Endothelial cell of umbilical vein (primary cell): ENCODE measurements around the gene R3HDM2. TPM values are rescaled to one million over a fixed set of nuclear protein-coding genes. Genes with fewer than 3 reads are reported as not detected.

Experiments used
- BruUV-seq: library from RNA; stranded (reverse); fragments of 400-500 nt; replicated peaks from 2 replicates; lab custom pipeline; 2021; lab: Mats Ljungman, UMichigan
- CTCF ChIA-PET: fragments of 300-600, 350-600 bp; sonication (Branson Sonifier 250); formaldehyde crosslinking; loops from one replicate; lab custom pipeline; 2021; ENCODE audit warnings: antibody characterized with exemption, inconsistent platforms; lab: Charles Lee
- POLR2A ChIA-PET: fragments of 300-600, 350-600 bp; sonication (Branson Sonifier 250); formaldehyde crosslinking; loops from one replicate; lab custom pipeline; 2021; ENCODE audit warnings: antibody characterized with exemption, inconsistent platforms; lab: Charles Lee
- DNase-seq: peaks from one replicate; pipeline ENCODE4 v3.0.0-alpha.2; 2011; ENCODE audit warnings: low read depth, low spot score
- FAIRE-seq: peaks from 2 replicates; lab custom pipeline; 2011; peaks lifted over from hg19 to GRCh38; lab: Jason Lieb, UNC
- H2AFZ ChIP-seq: 2 replicates; pipeline ENCODE4 v1.6.0; 2012; ENCODE audit warnings: low read depth, low read length, control low read depth, inconsistent platforms
- H3K27ac ChIP-seq: 2 replicates; pipeline ENCODE4 v1.5.1; 2011; ENCODE audit warnings: low read depth, mild to moderate bottlenecking, control low read depth, low read length, moderate library complexity; ENCODE audit not compliant: insufficient read depth
- H3K27me3 ChIP-seq, 2 experiments: 2 replicates each; pipeline versions ENCODE4 v1.6.0 to v1.6.1; 2011; ENCODE audit warnings: low read length in 2 of 2, mixed read lengths in 1 of 2; ENCODE audit not compliant: control insufficient read depth in 2 of 2, insufficient read depth in 2 of 2
- H3K36me3 ChIP-seq, 2 experiments: 2 replicates in 1 of 2; 3 replicates in 1 of 2; pipeline ENCODE4 v1.5.1; 2011; ENCODE audit warnings: low read length in 2 of 2, mild to moderate bottlenecking in 1 of 2, moderate library complexity in 1 of 2; ENCODE audit not compliant: control insufficient read depth in 2 of 2, insufficient read depth in 2 of 2; ENCODE audit errors: extremely low read depth in 1 of 2
- H3K4me1 ChIP-seq: 3 replicates; pipeline ENCODE4 v1.5.1; 2011; ENCODE audit warnings: mild to moderate bottlenecking, low read length; ENCODE audit not compliant: control insufficient read depth, insufficient read depth; ENCODE audit errors: extremely low read depth
- H3K4me2 ChIP-seq: 2 replicates; pipeline ENCODE4 v1.6.1; 2011; ENCODE audit warnings: low read length, control low read depth, mixed read lengths; ENCODE audit not compliant: insufficient read depth
- H3K4me3 ChIP-seq, 3 experiments: fragments of 200-600 bp in 1 of 3; sonication (generic), shearing (Covaris generic) in 1 of 3; replicated peaks in 1 of 3; 2 replicates each; pipeline ENCODE4 v1.5.1; 2011 to 2016; ENCODE audit warnings: control low read depth in 3 of 3, low read length in 3 of 3, mild to moderate bottlenecking in 2 of 3, inconsistent platforms in 1 of 3, low read depth in 1 of 3, moderate library complexity in 1 of 3; ENCODE audit not compliant: insufficient read depth in 1 of 3
- H3K79me2 ChIP-seq: 2 replicates; pipeline ENCODE4 v1.6.0; 2012; ENCODE audit warnings: low read length, inconsistent platforms; ENCODE audit not compliant: control insufficient read depth, insufficient read depth
- H3K9ac ChIP-seq: replicated peaks from 2 replicates; pipeline ENCODE3; 2011; ENCODE audit warnings: low read length, control low read depth; ENCODE audit not compliant: insufficient read depth; ENCODE audit errors: extremely low read depth
- H3K9me1 ChIP-seq: replicated peaks from 3 replicates; pipeline ENCODE4 v1.6.0; 2011; ENCODE audit warnings: mild to moderate bottlenecking, low read length; ENCODE audit not compliant: control insufficient read depth, insufficient read depth; ENCODE audit errors: extremely low read depth
- H3K9me3 ChIP-seq: replicated peaks from 2 replicates; pipeline ENCODE4 v1.5.1; 2012; ENCODE audit warnings: low read length, inconsistent platforms; ENCODE audit not compliant: control insufficient read depth, insufficient read depth
- H4K20me1 ChIP-seq: replicated peaks from 2 replicates; pipeline ENCODE3; 2011; ENCODE audit warnings: mild to moderate bottlenecking, low read length; ENCODE audit not compliant: control insufficient read depth, insufficient read depth; ENCODE audit errors: extremely low read depth
- EZH2 ChIP-seq: IDR thresholded peaks from 2 replicates; pipeline ENCODE4 v1.6.1; 2012; ENCODE audit warnings: borderline replicate concordance, low read depth, mild to moderate bottlenecking, moderate library complexity, low read length, inconsistent platforms; ENCODE audit not compliant: severe bottlenecking
- MYC ChIP-seq: IDR thresholded peaks from one replicate; pipeline ENCODE4 v1.6.1; 2011; ENCODE audit warnings: mild to moderate bottlenecking, low read depth, low read length
- POLR2AphosphoS5 ChIP-seq: IDR thresholded peaks from 2 replicates; pipeline ENCODE4 v1.6.1; 2012; ENCODE audit warnings: low read depth, mild to moderate bottlenecking, control low read depth, low read length, moderate library complexity; ENCODE audit not compliant: insufficient read depth
- dilution Hi-C: fragments of 300-500 bp; cut with MboI; formaldehyde crosslinking; loops from one replicate; pipeline ENCODE4 v1.15.0; 2019; ENCODE audit warnings: low sequenced_read_pairs; ENCODE audit not compliant: extremely low pct_ligation_motif_present
- intact Hi-C: fragments of 100-400 bp; cut with micrococcal nuclease; formaldehyde crosslinking; loops from one replicate; pipeline ENCODE4 v1.10.0; 2022
- polyA plus RNA-seq, 4 experiments: library from polyadenylated mRNA; depleted of rRNA in 3 of 4; stranded (reverse) in 3 of 4; unstranded in 1 of 4; fragments of >200 nt; gene quantifications; 2 replicates each; pipeline versions ENCODE4 v1.2.1 to v1.2.3, GENCODE V29; 2011 to 2012; ENCODE audit warnings: missing spikeins in 1 of 4
- total RNA-seq: library from RNA; stranded (reverse); gene quantifications from 2 replicates; pipeline ENCODE4 v1.2.3, GENCODE V29; 2021
- TF ChIP-seq, protein P1 (sequence below), 2 donors: IDR thresholded peaks; 1 replicate in 1 of 2; 2 replicates in 1 of 2; pipeline ENCODE4 v1.5.1; 2011; ENCODE audit warnings: low read length in 2 of 2, mild to moderate bottlenecking in 2 of 2, moderate library complexity in 2 of 2, control low read depth in 1 of 2, inconsistent platforms in 1 of 2, low read depth in 1 of 2; ENCODE audit not compliant: insufficient read depth in 1 of 2; ENCODE audit errors: extremely low read depth in 1 of 2

Gene R3HDM2
- total and polyA plus RNA-seq, 2 donors (not counting 3 experiments of a cell fraction or from before 2014, with no cell fraction given): 26.1 to 31.3 TPM

DNA sequence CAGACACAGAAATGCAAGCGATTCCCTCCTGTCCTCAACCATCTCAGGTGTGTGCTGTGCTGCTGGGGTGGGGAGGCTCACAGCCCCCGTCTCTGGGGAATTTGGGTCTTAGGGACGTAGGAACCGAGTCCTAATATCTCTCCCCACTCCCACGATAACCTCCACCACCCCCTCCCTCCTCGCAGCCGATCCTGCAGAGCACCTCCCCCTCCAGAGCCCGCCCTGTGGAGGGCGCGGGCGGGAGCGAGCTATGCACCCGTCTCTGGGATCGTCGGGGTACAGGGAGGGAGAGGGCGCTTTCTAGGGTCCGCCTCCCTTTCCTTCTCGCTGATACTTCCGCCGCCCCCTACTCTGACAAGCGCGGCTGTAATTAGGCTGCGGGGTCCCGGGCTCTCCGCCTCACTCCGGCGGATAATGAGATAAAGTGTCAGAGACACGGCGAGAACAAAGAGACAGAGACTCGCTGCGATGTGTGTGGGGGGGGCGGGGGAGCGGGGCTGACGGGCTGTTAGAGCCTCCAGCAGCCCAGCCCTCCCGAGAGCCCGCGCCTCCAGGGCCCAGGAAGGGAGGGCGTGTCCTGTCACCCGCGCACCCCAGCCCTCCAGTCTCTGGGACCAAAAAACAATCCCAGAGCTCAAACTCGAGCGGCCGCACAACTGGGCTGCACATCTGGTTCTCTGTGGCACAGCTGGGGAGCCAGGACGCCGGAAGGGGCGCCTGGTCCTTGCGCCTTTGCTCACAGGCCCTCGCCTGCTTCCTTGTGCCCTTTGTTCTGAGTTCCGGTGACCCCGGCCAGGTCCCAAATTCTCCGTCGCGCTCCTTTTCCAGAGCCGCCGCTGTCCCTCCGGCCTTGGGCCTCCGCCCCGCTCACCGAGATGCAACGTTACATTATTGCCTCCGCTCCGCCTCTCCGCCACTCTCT, 192.7 kb downstream of the R3HDM2 start:
- Histone ChIP-seq H3K4me3 (peak overlapping the region in 2 of 3 experiments; percentile 3 to 35), H3K27me3 (peaks cover 52 to 58% of the 10 kb centered on the region in 2 experiments), H3K36me3 (peaks cover 0 to 9% of the 10 kb centered on the region in 2 experiments), H3K4me1 (peaks cover 27% of the 10 kb centered on the region), H3K9ac (no peak overlapping the region), H3K9me3 (no peaks in the 10 kb centered on the region), H2AFZ (peak overlapping the region; percentile 75), H3K9me1 (no peaks in the 10 kb centered on the region), H4K20me1 (no peaks in the 10 kb centered on the region), H3K79me2 (no peaks in the 10 kb centered on the region), H3K27ac (no peak overlapping the region), H3K4me2 (peak overlapping the region; percentile 66)
- POLR2A ChIA-PET: interaction anchor here (1.0 kb wide), 1 partner anchor 8 kb away, joined by 3 read pairs; the partner anchor contains the start of gene SHMT2
- BruUV-seq: no TSS peak
- no peak for DNase-seq
- FAIRE-seq: no peak
- intact Hi-C loops (loop anchor here (2.0 kb wide), 1 partner anchor 13 kb away; no protein-coding TSS in a partner anchor), dilution Hi-C loops (no loop called here)
- TF ChIP-seq MYC: no peak
- TF ChIP-seq POLR2AphosphoS5: no peak
- peak; percentile 80 for TF ChIP-seq EZH2
- TF ChIP-seq, protein P1, sequence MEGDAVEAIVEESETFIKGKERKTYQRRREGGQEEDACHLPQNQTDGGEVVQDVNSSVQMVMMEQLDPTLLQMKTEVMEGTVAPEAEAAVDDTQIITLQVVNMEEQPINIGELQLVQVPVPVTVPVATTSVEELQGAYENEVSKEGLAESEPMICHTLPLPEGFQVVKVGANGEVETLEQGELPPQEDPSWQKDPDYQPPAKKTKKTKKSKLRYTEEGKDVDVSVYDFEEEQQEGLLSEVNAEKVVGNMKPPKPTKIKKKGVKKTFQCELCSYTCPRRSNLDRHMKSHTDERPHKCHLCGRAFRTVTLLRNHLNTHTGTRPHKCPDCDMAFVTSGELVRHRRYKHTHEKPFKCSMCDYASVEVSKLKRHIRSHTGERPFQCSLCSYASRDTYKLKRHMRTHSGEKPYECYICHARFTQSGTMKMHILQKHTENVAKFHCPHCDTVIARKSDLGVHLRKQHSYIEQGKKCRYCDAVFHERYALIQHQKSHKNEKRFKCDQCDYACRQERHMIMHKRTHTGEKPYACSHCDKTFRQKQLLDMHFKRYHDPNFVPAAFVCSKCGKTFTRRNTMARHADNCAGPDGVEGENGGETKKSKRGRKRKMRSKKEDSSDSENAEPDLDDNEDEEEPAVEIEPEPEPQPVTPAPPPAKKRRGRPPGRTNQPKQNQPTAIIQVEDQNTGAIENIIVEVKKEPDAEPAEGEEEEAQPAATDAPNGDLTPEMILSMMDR (IDR thresholded peaks at IDR 0.05; ENCODE audit: extremely low read depth in 1 of 2, insufficient read depth in 1 of 2, low read depth in 1 of 2, low read length in 2 of 2): no peak
- CTCF ChIA-PET: interaction anchor here (0.6 to 10.7 kb wide), 10 partner anchors 8 to 52 kb away, joined by 3 to 214 read pairs (median 7); partner anchors contain the start of genes NXPH4, SHMT2 and STAC3
